H54 (cell line): Measurements from ENCODE around the gene SHISAL1.
A peak's percentile ranks its signal among the peaks of the same experiment; 100 is the strongest.
"Not testable (repeated sequence)": the region's sequence is repeated elsewhere in the genome, so short reads cannot be mapped to it uniquely, and the experiment has no call there.

ENCODE experiments used
- DNase-seq: peaks from one replicate; pipeline ENCODE4 v3.0.0; 2011; ENCODE audit warnings: low spot score, mixed read lengths; ENCODE audit not compliant: insufficient read length
- FAIRE-seq: peaks from 3 replicates; lab custom pipeline; 2011; peaks lifted over from hg19 to GRCh38; lab: Jason Lieb, UNC
- POLR2A ChIP-seq: IDR thresholded peaks from 2 replicates; pipeline ENCODE4 v1.6.1; 2011; ENCODE audit warnings: low read depth, mild to moderate bottlenecking, low read length

The SHISAL1 gene

GRCh38 chr22:44311104-44311854 lies 1.5 kb downstream of the SHISAL1 start:
- DNase-seq (no peak), FAIRE-seq (no peak)
- no peak for TF ChIP-seq POLR2A

GRCh38 chr22:44309647-44310046 lies 3.1 kb downstream of the SHISAL1 start:
- no peak for DNase-seq
- no peak for FAIRE-seq
- TF ChIP-seq POLR2A: no peak

- DNase-seq (peak; percentile 71), FAIRE-seq (peak; percentile 65)
- TF ChIP-seq POLR2A: no peak
Measured at GRCh38 chr22:44309137-44309536, 3.6 kb downstream of the SHISAL1 start.

GRCh38 chr22:44307509-44308169 lies 5.1 kb downstream of the SHISAL1 start:
- FAIRE-seq (no peak), DNase-seq (no peak)
- no peak for TF ChIP-seq POLR2A

GRCh38 chr22:44305888-44306287 lies 6.9 kb downstream of the SHISAL1 start:
- no peak for TF ChIP-seq POLR2A
- DNase-seq (no peak), FAIRE-seq (no peak)

- no peak for TF ChIP-seq POLR2A
- DNase-seq (no peak), FAIRE-seq (no peak)
Measured at GRCh38 chr22:44305455-44305854, 7.3 kb downstream of the SHISAL1 start.

- FAIRE-seq (no peak), DNase-seq (no peak)
- TF ChIP-seq POLR2A: no peak
Measured at GRCh38 chr22:44304911-44305310, 7.8 kb downstream of the SHISAL1 start.

- FAIRE-seq (no peak), DNase-seq (peak; percentile 35)
Measured at GRCh38 chr22:44304354-44304753, 8.4 kb downstream of the SHISAL1 start.

GRCh38 chr22:44302363-44302762 lies 10.4 kb downstream of the SHISAL1 start:
- not testable (repeated sequence) for DNase-seq, FAIRE-seq

More at GRCh38 chr22:44304354-44304753, 8.4 kb downstream of the SHISAL1 start:
- no peak for TF ChIP-seq POLR2A

- DNase-seq (no peak), FAIRE-seq (no peak)
- no peak for TF ChIP-seq POLR2A
Measured at GRCh38 chr22:44301039-44301438, 11.7 kb downstream of the SHISAL1 start.

- TF ChIP-seq POLR2A: no peak
- no peak for DNase-seq
- FAIRE-seq: no peak
Measured at GRCh38 chr22:44299124-44299523, 13.6 kb downstream of the SHISAL1 start.

- no peak for DNase-seq
- TF ChIP-seq POLR2A: no peak
- no peak for FAIRE-seq
Measured at GRCh38 chr22:44298406-44299091, 14.2 kb downstream of the SHISAL1 start.

GRCh38 chr22:44297470-44298061 lies 15.2 kb downstream of the SHISAL1 start:
- no peak for FAIRE-seq
- no peak for DNase-seq
- no peak for TF ChIP-seq POLR2A

GRCh38 chr22:44295406-44295805 lies 17.3 kb downstream of the SHISAL1 start:
- no peak for TF ChIP-seq POLR2A
- no peak for DNase-seq
- no peak for FAIRE-seq
